NCI-H2171 treated with DMSO at 0.1 percent for 48 hours (cell line): ENCODE results near the gene AP5S1.

Experiments used
- DNase-seq: peaks from one replicate; lab custom pipeline; 2025; lab: John Stamatoyannopoulos, UW

AP5S1 gene

DNA sequence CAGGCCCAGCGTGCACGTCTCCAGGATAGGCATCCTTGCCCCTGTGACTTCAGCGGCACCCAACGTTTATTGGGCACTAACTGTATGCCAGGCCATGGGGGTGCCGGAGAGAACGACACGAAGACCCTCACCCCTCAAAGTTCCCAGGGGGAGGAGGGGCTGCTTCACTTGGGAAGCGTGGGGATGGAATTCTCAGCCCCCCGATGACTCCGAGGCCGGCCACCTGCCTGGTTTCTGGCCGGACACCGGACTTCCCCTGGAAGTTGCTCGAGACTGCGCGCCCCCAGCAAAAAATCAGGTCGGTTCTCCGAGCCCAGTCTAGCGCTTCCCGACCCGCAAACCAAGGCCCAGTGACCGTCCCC lies 26.0 kb downstream of the AP5S1 start:
- no peak for DNase-seq

DNA sequence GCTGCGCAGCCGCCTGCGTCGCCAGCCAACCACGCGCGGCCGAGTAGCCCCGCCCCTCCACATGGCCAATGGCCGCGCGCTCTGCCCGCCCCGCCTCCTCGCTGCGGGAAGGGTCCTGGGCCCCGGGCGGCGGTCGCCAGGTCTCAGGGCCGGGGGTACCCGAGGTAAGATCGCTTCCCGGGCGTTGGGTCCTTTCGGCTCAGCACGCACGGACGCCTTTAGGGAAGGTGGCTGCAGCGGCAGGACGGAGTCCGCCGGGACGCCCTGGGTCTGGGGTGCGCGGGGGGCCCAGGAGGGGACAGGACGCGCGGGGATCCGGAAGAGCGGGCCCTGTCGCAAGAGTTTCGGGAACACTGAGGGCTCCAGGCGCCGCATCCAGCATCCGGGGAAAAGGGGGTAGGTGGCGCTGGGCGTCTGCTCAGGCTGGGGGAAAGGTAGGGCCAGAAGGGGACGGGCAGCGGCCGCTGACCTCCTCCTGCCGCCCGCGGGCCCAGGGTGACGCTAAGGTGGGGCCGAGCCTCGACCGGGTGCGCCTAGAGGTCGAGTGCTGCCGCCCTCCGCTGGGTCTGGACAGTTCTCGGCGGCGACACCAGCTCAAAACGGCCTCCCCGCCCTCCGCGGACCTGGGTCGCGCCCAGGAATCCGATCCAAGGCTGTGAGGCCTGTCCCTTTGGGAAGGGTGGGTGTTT lies 26.5 kb downstream of the AP5S1 start, which contains the start of gene MAVS:
Gene MAVS, plus strand, starts transcription at position 95 of the 689 bp plus-strand sequence. CDS start 7,791 bp downstream, outside the sequence.
- peak; percentile 85 for DNase-seq

DNA sequence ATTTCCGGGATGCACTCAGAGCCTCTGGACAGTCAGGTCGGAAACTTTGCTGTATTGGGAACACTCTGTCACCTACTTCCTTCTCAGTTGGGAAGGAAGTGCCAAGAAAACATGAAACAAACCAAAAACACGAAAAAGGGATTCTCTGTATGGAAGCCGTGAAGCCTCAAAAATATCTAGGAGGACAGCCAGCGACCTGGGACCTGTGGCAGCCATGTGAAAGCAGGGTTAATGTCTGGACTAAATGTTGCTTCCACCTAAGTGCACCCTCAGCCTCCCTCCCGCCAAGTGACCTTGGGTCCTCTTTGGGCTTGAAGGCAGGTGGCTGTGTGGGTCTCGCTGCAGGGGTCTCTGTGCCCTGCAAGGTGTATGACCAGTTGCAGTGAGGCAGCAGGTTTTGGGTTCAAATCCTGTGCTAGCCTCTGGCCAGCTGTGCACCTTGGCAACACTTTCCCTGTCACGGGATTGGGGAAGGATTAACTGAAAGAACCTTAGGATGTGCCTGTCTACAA lies 27.1 kb downstream of the AP5S1 start:
- DNase-seq: no peak

DNA sequence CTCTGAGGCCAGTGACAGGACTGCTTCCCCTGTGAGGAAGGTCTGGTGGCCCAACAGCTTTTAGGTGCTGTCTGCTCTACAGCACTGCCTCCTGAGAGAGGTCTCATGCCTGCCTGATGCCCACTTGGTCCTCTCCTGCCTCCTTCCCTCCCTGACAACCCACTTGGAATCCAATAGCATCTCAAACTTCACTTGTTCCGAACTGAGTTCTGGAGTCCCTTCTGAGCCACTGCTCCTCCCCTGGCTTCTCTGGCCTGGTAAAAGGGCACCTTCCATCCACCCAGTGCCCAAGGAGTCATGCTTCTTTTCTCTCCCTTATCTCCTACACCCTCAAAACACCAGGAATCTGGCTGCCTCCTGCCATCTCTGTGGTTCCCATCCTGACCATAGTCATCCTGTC lies 28.2 kb downstream of the AP5S1 start:
- DNase-seq: no peak

DNA sequence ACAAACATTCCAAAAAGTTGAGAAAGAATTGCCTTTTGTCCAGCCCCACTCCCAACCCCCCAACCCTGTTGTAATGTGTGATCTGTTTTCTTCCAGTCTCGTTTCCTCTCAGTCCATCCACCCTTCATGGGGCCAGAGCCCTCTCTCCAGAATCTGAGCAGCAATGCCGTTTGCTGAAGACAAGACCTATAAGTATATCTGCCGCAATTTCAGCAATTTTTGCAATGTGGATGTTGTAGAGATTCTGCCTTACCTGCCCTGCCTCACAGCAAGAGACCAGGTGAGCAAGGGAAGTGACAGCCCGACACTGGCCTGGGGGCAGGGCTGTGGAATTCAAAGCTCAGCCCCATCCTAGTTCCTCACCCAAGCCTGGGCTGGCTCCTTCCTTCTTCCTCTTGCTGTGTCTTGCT lies 34.1 kb downstream of the AP5S1 start:
- DNase-seq: no peak

DNA sequence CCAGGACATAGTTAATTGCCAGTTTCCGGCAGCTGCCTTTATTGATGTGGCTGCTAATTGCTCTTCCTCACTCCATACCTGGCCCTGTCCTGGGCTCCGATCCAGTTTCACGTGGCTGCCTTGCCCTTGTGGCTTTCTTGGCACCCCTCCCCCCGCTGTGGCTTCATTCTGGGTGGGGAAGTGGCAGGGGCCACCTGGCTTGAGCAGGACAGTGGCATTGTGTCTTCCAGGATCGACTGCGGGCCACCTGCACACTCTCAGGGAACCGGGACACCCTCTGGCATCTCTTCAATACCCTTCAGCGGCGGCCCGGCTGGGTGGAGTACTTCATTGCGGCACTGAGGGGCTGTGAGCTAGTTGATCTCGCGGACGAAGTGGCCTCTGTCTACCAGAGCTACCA lies 37.1 kb downstream of the AP5S1 start:
- DNase-seq: no peak

GRCh38 chr20:3858689-3859088 lies 38.3 kb downstream of the AP5S1 start:
- DNase-seq: no peak

- no peak for DNase-seq
These were observed 40.8 kb downstream of the AP5S1 start for GRCh38 chr20:3861191-3861590.

DNA sequence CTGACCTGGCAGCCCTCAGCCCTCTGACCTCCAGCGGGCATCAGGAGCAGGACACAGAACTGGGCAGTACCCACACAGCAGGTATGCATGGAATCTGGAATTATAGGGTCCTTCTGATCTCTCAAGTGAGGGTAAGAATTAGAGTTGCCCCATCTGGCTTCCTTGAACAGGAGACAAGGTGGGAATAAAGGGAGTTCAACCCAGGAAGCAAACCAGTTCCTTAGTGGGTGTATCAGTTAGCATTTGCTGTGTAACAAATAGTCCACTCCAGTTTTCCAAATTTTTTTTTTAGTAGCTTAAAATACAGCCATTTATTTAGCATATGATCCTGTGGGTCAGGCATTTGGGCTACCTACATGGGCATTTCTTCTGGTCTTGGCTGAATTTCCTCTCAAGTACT lies 42.0 kb downstream of the AP5S1 start:
- no peak for DNase-seq

GRCh38 chr20:3863317-3863716 lies 43.0 kb downstream of the AP5S1 start:
- no peak for DNase-seq

- no peak for DNase-seq
These were observed 44.2 kb downstream of the AP5S1 start for GRCh38 chr20:3864518-3864917.

DNA sequence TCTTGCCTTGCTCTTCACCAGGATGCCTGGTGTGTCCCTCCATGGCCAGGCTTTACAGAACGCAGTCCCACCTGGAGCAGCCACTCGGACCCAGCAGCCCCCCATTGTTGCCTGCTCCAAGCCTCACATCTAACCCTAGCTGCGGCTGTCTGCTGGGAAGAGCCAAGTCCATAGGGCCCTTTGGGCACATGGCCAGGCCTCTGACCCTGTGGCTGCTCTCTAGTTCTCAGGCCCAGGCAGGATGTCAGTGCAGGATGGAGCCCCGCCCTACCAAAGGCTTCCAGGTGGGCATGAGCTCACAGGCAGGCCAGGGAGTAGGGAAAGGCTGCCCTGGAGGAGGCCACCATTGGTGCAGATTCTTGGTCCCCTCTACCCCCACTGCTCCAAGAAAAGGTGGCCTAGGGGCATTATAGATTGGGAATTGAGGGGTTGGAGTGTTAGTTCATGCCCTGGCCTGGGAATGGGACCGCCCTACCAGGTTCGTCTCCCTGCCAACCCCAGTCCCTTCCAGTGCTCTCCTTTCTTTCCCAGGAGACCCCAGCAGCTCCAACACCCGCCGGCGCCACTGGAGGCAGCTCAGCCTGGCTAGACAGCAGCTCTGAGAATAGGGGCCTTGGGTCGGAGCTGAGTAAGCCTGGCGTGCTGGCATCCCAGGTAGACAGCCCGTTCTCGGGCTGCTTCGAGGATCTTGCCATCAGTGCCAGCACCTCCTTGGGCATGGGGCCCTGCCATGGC lies 45.0 kb downstream of the AP5S1 start:
- no peak for DNase-seq

GRCh38 chr20:3865887-3866407 lies 45.6 kb downstream of the AP5S1 start:
- no peak for DNase-seq

GRCh38 chr20:3866464-3866863 lies 46.1 kb downstream of the AP5S1 start:
- DNase-seq: no peak

- no peak for DNase-seq
These were observed 47.5 kb downstream of the AP5S1 start for GRCh38 chr20:3867802-3868201.

DNA sequence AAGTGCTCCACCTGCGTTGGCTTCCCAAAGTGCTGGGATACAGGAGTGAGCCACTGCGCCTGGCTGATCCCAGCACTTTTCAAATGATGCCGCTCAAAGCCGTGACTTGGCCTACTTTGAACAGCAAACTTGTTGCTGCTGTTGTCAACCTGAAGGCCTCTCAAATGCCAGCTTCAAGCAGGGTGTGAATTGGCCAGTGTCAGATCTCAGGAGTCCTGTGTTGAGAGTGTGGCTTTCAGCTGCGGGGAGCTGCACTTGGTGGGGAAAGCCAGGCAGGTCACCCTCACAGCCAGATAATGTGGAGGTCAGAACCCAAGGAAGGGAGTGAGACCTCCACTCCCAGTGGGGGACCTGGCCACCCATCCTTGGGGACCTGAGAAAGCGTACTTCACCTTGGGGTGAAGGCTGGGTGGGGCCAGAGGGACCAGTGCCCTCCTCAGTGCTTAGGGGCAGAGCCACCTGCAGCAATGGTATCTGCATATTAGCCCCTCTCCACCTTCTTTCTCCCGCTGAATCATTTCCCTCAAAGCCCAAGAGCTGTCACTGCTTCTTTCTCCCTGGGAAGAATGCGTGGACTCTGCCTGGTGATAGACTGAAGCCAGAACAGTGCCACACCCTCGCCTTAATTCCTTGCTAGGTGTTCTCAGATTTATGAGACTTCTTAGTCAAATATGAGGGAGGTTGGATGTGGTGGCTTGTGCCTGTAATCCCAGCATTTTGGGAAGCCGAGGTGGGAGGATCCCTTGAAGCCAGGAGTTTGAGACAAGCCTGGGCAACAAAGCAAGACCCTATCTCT lies 49.7 kb downstream of the AP5S1 start:
- DNase-seq: no peak

- DNase-seq: no peak
These were observed 51.4 kb downstream of the AP5S1 start for GRCh38 chr20:3871550-3872265.

- DNase-seq: no peak
These were observed 53.2 kb downstream of the AP5S1 start for GRCh38 chr20:3873507-3873906.

DNA sequence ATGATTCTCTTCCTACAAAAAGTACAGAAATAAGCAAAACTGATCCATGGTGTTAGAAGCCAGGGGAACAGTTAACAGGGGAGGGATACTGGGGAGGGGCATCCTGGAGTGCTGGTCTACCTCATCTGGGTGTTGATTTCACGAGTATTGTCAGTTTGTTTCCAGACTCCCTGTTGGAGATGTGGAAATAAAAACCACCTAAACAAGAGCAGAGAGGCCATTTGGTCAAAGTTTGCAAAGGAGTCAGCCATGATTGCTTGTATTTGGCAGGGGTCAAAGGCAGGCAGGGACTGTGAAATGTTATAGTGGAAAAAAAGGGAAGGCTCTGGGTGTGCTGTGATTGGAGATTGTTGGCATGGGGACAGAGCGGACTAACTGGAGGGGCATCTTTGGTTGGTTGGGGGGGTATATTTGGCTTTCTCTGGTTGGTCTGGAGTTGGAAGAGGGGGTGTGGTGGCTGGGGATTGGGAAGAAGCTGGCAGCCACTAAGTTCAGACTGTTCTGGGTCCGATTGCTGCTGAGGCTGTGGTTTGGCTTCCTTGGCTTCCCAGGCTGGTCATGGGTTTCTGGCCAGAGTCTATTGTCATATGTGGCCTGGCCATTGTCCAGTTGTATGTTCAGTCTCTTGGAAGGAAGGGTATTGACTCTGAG lies 54.0 kb downstream of the AP5S1 start:
- no peak for DNase-seq

- DNase-seq: no peak
These were observed 55.1 kb downstream of the AP5S1 start for GRCh38 chr20:3875378-3875974.

GRCh38 chr20:3876000-3876399 lies 55.7 kb downstream of the AP5S1 start:
- no peak for DNase-seq
